ENCODE measurements around the gene TMX4.

The TMX4 gene

DNA sequence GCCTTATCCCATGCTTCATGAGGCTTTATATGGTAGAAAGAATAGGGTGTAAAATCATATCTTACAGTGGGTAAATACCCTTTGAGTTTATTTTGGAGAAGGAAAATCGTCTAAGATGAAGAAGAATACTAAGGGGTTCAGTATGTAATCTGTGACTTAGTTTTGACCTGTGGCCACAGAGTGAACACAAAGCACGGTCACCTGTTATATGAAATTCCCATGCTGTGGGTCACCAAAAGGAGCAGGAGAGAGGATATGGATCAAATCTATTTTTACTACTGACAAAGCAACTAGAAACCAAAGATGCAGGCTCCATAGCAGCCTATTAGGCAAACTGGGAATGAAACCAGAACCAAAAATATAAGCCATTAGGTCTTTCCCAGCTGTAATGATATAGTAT lies 75.7 kb downstream of the TMX4 start:
- TF ChIP-seq, protein P1, sequence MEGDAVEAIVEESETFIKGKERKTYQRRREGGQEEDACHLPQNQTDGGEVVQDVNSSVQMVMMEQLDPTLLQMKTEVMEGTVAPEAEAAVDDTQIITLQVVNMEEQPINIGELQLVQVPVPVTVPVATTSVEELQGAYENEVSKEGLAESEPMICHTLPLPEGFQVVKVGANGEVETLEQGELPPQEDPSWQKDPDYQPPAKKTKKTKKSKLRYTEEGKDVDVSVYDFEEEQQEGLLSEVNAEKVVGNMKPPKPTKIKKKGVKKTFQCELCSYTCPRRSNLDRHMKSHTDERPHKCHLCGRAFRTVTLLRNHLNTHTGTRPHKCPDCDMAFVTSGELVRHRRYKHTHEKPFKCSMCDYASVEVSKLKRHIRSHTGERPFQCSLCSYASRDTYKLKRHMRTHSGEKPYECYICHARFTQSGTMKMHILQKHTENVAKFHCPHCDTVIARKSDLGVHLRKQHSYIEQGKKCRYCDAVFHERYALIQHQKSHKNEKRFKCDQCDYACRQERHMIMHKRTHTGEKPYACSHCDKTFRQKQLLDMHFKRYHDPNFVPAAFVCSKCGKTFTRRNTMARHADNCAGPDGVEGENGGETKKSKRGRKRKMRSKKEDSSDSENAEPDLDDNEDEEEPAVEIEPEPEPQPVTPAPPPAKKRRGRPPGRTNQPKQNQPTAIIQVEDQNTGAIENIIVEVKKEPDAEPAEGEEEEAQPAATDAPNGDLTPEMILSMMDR (IDR thresholded peaks at IDR 0.05; ENCODE audit: borderline replicate concordance, insufficient read depth, low read depth, low read length), result no peak
- no peak overlapping the region for H3K4me3 ChIP-seq (ENCODE audit: low read depth, low read length)

DNA sequence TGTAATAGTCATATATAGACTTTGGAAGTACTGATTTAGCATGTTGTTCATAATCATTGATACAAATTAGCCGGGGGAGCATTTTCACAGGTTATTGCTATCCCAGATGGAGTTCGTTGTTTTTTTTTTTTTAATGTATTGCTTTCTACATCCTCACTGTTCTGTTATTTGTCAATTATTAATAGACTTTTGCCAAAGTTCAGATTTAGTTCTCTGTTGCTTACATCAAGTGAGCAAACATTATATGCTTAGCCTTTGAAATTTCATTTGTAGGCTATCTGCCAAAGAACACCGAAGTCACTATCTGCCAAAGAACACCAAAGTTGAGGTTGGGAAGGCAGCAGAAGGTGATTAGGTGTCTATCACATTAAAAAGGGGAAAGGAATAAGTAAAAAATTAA lies 79.2 kb downstream of the TMX4 start, which contains the start of gene HAO1:
Gene HAO1, minus strand, starts transcription at position 118 of the 400 bp plus-strand sequence. Its CDS starts 36 bp downstream, at position 82.
- TF ChIP-seq, protein P1 (IDR thresholded peaks at IDR 0.05; ENCODE audit: borderline replicate concordance, insufficient read depth, low read depth, low read length), result no peak
- H3K4me3 ChIP-seq (ENCODE audit: low read depth, low read length), result no peak within 1 kb of the TSS

DNA sequence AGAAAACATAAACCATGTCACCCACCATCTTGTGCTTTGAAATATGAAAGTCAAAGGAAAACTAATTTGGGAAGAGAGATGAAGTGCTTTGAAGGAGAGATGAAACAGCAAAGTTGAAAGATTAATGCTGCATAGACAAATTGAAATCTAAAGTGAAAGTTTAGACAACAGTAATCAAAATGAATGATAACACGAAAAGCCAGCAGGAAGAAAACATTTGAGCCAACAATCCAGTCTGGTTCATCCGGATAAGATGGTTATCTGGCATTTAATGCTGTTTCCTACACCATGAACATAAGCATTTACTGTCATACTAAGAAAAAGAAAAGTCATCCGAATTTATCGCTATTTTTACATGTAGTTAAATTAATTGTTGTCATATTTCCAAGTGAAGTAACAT lies 79.9 kb downstream of the TMX4 start:
- no peak overlapping the region for H3K4me3 ChIP-seq (ENCODE audit: low read depth, low read length)
- TF ChIP-seq, protein P1 (IDR thresholded peaks at IDR 0.05; ENCODE audit: borderline replicate concordance, insufficient read depth, low read depth, low read length), result no peak

DNA sequence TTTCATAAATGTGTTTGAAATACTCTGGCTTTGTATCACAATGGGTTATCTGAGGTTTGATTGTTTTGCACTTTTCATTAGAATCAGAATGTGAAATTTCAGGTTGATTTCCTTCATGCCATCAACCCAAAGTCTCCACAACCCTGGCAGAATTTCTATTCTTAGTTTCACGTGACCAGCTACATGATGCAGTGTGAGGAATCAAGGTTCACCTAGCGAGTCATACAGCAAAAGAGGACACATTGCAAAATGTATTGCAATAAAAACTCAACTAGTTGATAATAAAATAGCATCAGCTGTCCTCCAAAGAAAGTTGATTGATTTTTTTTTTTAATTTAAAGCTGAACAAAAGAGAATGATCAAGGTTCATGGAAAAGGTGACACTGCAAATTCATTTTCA lies 81.5 kb downstream of the TMX4 start:
- H3K4me3 ChIP-seq (ENCODE audit: low read depth, low read length), result no peak overlapping the region
- TF ChIP-seq, protein P1 (IDR thresholded peaks at IDR 0.05; ENCODE audit: borderline replicate concordance, insufficient read depth, low read depth, low read length), result no peak

DNA sequence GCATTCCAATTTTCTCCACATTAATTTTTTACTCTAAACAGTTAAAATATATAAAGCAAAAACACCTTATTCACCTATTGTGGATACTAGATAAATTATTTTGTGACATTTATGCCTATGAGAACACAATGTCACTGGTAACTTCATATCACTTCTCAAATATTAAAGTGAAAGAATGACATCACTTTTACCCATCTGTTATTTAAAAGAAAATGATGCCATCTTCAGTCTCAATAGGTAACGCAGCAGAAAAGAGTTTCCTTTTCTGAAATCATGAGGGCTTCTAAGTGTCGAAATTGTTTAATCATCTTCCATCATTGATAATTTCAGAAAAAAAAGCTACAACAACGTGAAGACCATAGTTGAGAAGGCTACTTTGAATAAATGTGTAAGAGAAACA lies 82.2 kb downstream of the TMX4 start:
- no peak overlapping the region for H3K4me3 ChIP-seq (ENCODE audit: low read depth, low read length)
- TF ChIP-seq, protein P1 (IDR thresholded peaks at IDR 0.05; ENCODE audit: borderline replicate concordance, insufficient read depth, low read depth, low read length), result no peak

DNA sequence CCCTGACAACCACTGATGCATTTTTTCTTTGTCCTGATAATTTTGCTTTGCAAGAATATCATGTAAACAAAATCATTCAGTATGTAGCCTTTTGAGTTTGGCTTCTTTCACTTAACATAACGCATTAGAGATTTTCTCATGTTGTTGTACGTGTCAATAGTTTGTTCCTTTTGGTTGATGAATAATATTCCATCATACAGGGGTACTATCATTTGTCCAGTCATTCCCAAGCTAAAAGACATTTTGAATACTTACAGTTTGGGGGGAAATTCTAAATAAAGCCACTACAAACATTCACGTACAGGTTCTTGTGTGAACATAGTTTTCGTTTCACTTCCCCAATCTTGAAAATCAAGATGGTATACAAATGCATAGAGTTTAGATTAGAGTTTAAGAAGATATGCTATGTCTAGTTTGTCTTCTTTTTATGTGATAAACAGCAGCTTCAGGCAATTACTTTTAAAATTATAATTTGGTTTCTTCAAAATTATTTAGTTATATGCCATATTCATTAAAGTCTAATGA lies 84.5 kb downstream of the TMX4 start:
- TF ChIP-seq, protein P1 (IDR thresholded peaks at IDR 0.05; ENCODE audit: borderline replicate concordance, insufficient read depth, low read depth, low read length), result no peak
- no peak overlapping the region for H3K4me3 ChIP-seq (ENCODE audit: low read depth, low read length)

DNA sequence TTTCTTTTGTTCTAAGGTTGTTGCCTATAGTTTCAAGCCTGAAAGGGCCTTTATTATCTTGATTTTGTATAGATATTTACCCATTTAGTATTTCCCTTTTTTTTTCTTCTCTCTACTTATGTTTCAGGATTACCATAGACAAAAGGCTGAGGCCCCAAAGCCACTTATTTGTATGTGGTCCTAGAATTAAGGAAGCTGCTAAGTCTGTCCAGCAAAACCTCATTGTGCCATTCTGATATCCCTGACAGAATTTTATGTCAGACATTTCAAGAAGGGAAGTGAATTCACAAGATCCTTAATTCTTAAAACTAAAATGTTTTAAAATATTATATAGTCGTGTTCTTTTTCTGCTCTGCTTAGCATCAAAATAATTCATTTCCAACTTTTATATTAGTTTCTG lies 86.2 kb downstream of the TMX4 start:
- TF ChIP-seq, protein P1 (IDR thresholded peaks at IDR 0.05; ENCODE audit: borderline replicate concordance, insufficient read depth, low read depth, low read length), result no peak
- H3K4me3 ChIP-seq (ENCODE audit: low read depth, low read length), result no peak overlapping the region
